ENCODE measurements around the gene ATN1. TPM values are rescaled to one million over a fixed set of nuclear protein-coding genes. Genes with fewer than 3 reads are reported as not detected.

Gene ATN1
- total RNA-seq, 1 experiment from 2014 or later = 84.7 TPM

GRCh38 chr12:6921996-6922946 is 5.5 kb upstream of the ATN1 start:
- intact Hi-C loops (cut with micrococcal nuclease) = no loop called here
- CTCF ChIA-PET = interaction anchor here (0.7 to 8.9 kb wide), 5 partner anchors 12 to 185 kb away, joined by 3 to 114 read pairs (median 5); partner anchors contain the start of genes SPSB2 and TPI1
- no peak for DNase-seq (ENCODE audit: unreplicated experiment)
- Mint-ChIP-seq H3K36me3 (ENCODE audit: insufficient read depth, unreplicated experiment) (peaks cover 5% of the 10 kb centered on the region), H3K27ac (ENCODE audit: low read depth, unreplicated experiment) (no peak overlapping the region), H3K4me1 (ENCODE audit: insufficient read depth, unreplicated experiment) (peaks cover 45% of the 10 kb centered on the region), H3K9me3 (ENCODE audit: unreplicated experiment) (no peaks in the 10 kb centered on the region), H3K27me3 (ENCODE audit: insufficient read depth, unreplicated experiment) (no peaks in the 10 kb centered on the region), H3K4me3 (ENCODE audit: unreplicated experiment) (no peak overlapping the region)
- POLR2A ChIA-PET = interaction anchor here (1.8 kb wide), 1 partner anchor 11 kb away, joined by 4 read pairs; no protein-coding TSS in a partner anchor
- no peak for TF ChIP-seq CTCF (IDR thresholded peaks at IDR 0.05; ENCODE audit: unreplicated experiment)
- no TSS peak for BruUV-seq (replicated peaks)

DNA sequence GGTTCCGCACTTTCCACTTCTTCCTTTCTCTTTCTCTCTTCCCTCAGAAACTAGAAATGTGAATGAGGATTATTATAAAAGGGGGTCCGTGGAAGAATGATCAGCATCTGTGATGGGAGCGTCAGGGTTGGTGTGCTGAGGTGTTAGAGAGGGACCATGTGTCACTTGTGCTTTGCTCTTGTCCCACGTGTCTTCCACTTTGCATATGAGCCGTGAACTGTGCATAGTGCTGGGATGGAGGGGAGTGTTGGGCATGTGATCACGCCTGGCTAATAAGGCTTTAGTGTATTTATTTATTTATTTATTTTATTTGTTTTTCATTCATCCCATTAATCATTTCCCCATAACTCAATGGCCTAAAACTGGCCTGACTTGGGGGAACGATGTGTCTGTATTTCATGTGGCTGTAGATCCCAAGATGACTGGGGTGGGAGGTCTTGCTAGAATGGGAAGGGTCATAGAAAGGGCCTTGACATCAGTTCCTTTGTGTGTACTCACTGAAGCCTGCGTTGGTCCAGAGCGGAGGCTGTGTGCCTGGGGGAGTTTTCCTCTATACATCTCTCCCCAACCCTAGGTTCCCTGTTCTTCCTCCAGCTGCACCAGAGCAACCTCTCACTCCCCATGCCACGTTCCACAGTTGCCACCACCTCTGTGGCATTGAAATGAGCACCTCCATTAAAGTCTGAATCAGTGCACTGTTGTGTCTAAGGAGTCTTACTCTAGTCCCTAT is 4.6 kb upstream of the ATN1 start:
- no peak for TF ChIP-seq CTCF (IDR thresholded peaks at IDR 0.05; ENCODE audit: unreplicated experiment)
- CTCF ChIA-PET = interaction anchor here (0.6 to 8.9 kb wide), 20 partner anchors 9 to 282 kb away, joined by 3 to 114 read pairs (median 5); partner anchors contain the start of genes C12orf57, C1S, RNU7-1 and SPSB2
- BruUV-seq (replicated peaks) = no TSS peak
- H3K9me3 Mint-ChIP-seq (ENCODE audit: unreplicated experiment) = no peaks in the 10 kb centered on the region
- POLR2A ChIA-PET = interaction anchor here (1.5 to 7.8 kb wide), 4 partner anchors 11 to 52 kb away, joined by 4 to 167 read pairs (median 42); partner anchors contain the start of genes C12orf57, RNU7-1, SPSB2 and TPI1
- DNase-seq (ENCODE audit: unreplicated experiment) = no peak
- intact Hi-C loops (cut with micrococcal nuclease) = no loop called here
- no peak overlapping the region for H3K4me3 Mint-ChIP-seq (ENCODE audit: unreplicated experiment)
- H3K27ac Mint-ChIP-seq (ENCODE audit: low read depth, unreplicated experiment) = no peak overlapping the region
- H3K27me3 Mint-ChIP-seq (ENCODE audit: insufficient read depth, unreplicated experiment) = no peaks in the 10 kb centered on the region
- H3K4me1 Mint-ChIP-seq (ENCODE audit: insufficient read depth, unreplicated experiment) = peaks cover 47% of the 10 kb centered on the region
- H3K36me3 Mint-ChIP-seq (ENCODE audit: insufficient read depth, unreplicated experiment) = peaks cover 5% of the 10 kb centered on the region

DNA sequence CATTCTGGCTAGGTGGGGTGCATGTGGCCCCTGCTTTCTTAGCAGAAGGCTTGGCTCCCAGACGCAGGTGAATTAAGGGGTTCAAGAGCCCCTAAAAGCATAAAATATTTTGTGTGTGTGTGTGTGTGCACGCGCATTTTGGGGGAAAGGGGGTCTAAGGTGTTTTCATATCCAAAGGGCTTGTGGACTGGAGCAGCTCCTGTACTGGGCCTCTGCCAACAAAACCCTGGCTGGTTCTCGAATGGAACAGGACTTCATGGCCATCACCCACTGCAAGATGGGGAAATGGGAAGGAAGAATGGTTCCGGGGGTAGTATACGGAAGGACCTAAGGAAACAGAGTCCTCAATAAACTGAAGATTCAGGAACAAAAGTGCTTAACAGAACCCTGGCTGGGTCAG is 3.9 kb upstream of the ATN1 start:
- H3K27me3 Mint-ChIP-seq (ENCODE audit: insufficient read depth, unreplicated experiment) = no peaks in the 10 kb centered on the region
- BruUV-seq (replicated peaks) = no TSS peak
- peaks cover 52% of the 10 kb centered on the region for H3K4me1 Mint-ChIP-seq (ENCODE audit: insufficient read depth, unreplicated experiment)
- H3K36me3 Mint-ChIP-seq (ENCODE audit: insufficient read depth, unreplicated experiment) = peaks cover 5% of the 10 kb centered on the region
- H3K4me3 Mint-ChIP-seq (ENCODE audit: unreplicated experiment) = no peak overlapping the region
- intact Hi-C loops (cut with micrococcal nuclease) = loop anchor here (1.0 to 2.0 kb wide), 4 partner anchors 14 to 185 kb away; partner anchors contain the start of gene C1RL
- H3K9me3 Mint-ChIP-seq (ENCODE audit: unreplicated experiment) = no peaks in the 10 kb centered on the region
- ChIA-PET CTCF (interaction anchor here (0.6 to 8.9 kb wide), 37 partner anchors 9 to 283 kb away, joined by 3 to 114 read pairs (median 4); partner anchors contain the start of genes C12orf57, C1RL, C1S and RNU7-1), POLR2A (interaction anchor here (0.7 to 7.8 kb wide), 9 partner anchors 11 to 189 kb away, joined by 3 to 167 read pairs (median 29); partner anchors contain the start of genes C12orf57, LPCAT3, RNU7-1 and SPSB2)
- no peak for TF ChIP-seq CTCF (IDR thresholded peaks at IDR 0.05; ENCODE audit: unreplicated experiment)
- DNase-seq (ENCODE audit: unreplicated experiment) = no peak
- H3K27ac Mint-ChIP-seq (ENCODE audit: low read depth, unreplicated experiment) = no peak overlapping the region
